GM19035 (cell line): Measurements from ENCODE around the gene AKAP14.
A peak's percentile ranks its signal among the peaks of the same experiment; 100 is the strongest.
"Not testable (repeated sequence)": the region's sequence is repeated elsewhere in the genome, so short reads cannot be mapped to it uniquely, and the experiment has no call there.

Experiments
- ATAC-seq: cut with Tn5 transposase; IDR thresholded peaks from one replicate; pipeline ENCODE4 v1.9.1; 2021; ENCODE audit not compliant: unreplicated experiment

Gene AKAP14

GRCh38 chrX:119919835-119920585, 24.3 kb downstream of the AKAP14 start:
- no peak for ATAC-seq

DNA sequence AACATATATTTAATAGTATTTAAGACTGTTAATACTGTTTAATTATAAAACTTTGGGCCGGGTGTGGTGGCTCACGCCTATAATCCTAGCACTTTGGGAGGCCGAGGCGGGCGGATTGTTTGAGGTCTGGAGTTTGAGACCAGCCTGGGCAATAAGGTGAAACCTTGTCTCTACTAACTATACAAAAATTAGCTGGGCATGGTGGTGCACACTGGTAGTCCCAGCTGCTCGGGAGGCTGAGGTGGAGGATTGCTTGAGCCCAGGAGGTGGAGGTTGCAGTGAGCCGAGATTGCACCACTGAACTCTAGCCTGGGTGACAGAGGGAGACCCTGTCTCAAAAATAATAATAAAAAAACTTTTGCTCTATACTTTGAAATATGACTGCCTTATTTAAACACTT, 26.7 kb downstream of the AKAP14 start:
- ATAC-seq, result not testable (repeated sequence)

- no peak for ATAC-seq
Observed at GRCh38 chrX:119935215-119935874, 39.7 kb downstream of the AKAP14 start.

DNA sequence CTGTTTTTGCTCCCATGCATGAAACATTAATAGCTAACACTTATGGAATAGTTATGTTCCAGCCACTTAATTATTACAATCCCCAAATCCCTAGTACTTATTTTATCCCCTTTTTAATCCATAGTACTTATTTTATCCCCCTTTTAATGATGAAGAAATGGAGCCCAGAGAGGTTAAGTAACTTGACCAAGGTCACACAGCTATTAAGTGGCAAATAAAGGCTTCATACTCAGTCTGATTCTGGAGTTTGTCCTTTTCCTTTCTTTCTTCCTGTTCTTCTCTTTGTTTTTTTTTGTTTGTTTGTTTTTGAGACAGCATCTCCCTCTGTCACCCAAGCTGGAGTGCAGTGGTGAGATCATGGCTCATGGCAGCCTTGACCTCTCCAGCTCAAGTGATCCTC, 45.6 kb downstream of the AKAP14 start:
- no peak for ATAC-seq

DNA sequence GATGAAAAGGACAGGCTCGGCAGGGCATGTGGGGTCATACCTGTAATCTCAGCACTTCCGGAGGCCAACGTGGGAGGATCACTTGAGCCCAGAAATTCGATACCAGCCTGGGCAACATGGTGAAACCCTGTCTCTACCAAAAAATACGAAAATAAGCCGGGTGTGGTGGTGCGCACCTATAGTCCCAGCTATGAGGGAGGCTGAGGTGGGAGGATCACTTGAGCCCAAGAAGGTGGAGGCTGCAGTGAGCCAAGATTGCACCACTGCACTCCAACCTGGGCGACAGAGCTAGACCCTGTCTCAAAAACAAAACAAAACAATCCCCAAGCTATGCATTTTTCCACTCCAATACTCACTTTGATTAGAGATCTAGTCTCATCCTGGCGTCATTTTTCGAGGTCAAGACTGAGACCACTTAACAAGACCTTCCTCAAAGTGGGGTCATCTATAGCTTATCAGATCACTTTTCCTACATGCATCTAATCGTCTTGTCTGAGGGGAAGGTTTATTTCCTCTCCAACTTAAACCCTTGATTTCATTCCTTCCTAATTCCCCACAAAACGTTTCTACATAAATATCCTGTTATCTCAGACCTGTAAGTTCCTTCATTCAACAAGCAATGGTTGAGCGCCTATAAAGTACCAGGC, 46.6 kb downstream of the AKAP14 start:
- ATAC-seq, result no peak

GRCh38 chrX:119942831-119943184, 47.1 kb downstream of the AKAP14 start:
- ATAC-seq, result peak; percentile 7

- ATAC-seq, result peak; percentile 81
Observed at GRCh38 chrX:119943185-119943988, 47.7 kb downstream of the AKAP14 start, which contains the start of gene NKAP. Gene NKAP (minus strand): TSS chrX:119943751. CDS start chrX:119943605, 146 bp downstream.

DNA sequence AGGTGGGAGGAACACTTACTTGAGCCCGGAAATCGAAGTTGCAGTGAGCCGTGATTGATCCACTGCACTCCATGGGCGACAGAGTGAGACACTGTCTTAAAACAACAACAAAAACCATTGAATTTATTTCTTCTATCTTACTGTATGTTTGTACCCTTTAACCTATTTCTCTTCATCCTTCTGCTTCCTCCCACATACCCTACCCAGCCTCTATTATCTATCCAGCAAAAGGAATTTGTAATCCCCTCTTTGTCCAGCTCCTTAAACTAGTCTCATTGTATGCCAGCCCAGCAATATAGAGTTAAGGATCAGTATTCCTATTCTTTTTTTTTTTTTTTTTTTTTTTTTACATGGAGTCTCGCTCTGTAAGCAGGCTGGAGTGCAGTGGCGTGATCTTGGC, 49.8 kb downstream of the AKAP14 start:
- ATAC-seq, result no peak

DNA sequence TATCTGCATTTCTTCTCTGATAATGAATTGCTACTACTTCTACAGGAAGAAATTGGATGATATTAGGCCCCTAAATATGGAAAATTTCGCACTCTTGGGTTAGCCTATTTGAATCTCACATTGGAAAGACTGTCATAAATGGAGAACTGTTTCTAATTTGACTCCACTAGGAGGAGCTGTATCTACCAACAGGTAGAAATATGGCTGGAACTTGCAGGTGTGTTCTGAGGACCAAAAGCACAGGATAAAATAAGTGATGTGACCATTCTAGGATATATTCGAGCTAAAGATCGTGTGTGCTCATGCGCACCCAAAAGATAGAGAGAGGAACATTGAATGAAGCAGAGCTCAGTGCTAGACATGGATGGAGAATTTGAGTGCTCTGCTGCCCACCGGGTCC, 52.7 kb downstream of the AKAP14 start:
- ATAC-seq, result no peak

DNA sequence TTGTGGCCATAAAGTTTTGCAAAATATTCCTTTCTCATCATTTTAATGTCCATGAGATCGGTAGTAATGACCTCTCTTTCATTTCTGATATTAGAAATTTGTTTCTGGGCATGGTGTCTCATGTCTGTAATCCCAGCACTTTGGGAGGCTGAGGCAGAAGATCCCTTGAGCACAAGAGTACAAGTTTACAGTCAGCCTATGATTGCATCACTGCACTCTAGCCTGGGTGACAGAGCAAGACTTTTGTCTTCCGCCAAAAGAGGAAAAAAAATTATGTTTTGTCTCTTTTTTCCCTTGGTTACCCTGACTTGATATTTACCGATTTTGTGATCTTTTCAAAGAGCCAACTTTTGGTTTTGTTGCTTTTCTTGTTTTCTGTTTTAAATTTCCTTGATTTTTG, 58.7 kb downstream of the AKAP14 start:
- ATAC-seq, result no peak

GRCh38 chrX:119955807-119956570, 60.3 kb downstream of the AKAP14 start:
- not testable (repeated sequence) for ATAC-seq

DNA sequence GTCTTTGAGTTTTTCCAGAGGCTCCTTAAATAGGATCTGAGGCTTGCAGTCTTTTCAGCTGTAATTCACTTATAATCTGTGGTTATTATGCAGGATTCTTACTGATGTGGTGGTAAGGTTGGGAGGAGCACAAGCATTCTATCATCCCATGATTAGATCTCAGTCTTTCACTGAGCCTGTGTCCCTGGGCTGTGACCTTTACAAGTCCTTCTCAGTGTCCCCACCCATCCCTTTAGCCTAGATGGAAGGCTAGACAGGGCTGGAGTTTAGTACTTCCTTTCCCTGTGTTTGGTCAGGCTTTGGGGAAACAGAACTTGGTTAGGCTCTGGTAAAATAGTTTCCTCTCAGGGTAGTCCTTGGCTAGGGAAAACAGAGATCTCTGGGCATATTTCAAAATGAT, 64.9 kb downstream of the AKAP14 start:
- ATAC-seq, result no peak

DNA sequence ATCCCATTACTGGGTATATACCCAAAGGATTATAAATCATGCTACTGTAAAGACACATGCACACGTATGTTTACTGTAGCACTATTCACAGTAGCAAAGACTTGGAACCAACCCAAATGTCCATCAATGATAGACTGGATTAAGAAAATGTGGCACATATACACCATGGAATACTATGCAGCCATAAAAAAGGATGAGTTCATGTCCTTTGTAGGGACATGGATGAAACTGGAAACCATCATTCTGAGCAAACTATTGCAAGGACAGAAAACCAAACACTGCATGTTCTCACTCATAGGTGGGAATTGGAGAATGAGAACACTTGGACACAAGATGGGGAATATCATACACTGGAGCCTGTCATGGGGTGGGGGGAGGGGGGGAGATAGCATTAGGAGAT, 71.1 kb downstream of the AKAP14 start:
- ATAC-seq, result not testable (repeated sequence)
